NCI-H345 treated with DMSO at 0.1 percent for 48 hours (cell line): ENCODE data around the gene WNT9B.
"Not testable (repeated sequence)": the region's sequence is repeated elsewhere in the genome, so short reads cannot be mapped to it uniquely, and the experiment has no call there.

Experiments used
- DNase-seq: peaks from one replicate; lab custom pipeline; 2025; ENCODE audit not compliant: unreplicated experiment; lab: John Stamatoyannopoulos, UW

Gene WNT9B

DNA sequence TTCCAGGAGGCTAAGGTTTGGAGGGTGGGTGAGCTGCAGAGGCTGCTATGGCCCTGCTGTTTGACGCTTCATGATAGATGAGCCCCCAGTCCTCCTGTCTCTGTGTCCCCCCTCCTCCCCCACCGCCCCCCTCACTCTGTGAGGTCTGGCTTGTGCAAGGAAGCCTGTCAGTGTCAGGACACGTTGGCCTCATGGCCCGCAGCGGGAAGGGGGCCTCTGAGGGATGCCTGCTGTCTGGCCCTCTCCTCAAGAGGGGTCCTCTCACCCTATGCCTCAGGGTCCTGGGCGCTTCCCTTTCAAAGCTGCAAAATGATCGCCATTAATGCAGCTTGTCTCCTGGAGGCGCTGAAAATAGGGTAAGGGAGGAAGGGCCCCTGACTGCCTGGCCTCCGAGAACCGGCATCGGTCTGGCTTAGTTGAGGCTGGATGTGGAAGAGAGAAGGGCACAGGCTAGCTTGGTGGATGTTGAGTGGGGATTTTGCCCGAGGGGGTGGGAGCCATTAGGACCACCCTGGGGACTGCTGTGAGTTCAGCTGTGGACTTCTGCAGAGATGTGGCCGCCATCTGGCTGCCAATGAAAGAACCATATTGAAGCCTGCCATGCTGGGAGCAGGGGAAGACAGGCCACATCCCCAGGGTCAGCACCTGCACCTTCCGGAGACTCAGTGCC, 56.8 kb downstream of the WNT9B start:
- no peak for DNase-seq

DNA sequence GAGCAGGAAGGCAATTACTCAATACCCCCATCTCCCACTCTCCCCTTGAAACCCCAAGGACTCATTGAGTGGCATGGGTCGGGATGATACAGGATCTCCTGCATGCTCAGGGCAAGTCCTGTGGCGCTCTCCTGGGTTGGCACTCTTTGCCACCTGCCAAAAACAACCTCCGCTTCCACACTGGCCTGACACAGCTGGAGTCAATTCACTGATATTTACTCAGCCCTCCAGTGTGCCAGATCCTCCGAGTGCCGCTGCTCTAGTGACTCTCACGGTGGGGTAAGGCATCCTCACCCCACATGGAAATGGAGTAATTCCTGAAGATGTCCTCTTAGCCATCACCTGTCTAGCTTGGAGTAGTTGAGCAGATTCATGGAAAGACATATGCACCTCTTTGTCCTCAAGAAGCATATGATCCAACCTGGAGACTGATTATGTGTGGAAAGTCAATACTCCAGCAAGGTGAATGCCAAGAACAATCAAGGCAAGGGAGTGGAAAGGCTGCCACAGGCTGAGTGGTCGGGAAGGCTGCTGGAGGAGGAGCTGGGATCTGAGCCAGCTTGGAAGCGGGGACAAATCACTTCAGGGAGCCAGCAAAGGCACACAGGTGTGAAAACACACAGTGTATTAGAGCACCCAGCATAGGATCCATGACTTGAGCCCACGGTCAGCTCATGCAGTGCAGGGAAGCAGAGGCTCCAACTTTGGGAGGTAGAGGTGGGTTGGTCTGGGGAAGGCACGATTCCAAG, 59.0 kb downstream of the WNT9B start:
- DNase-seq: peak; percentile 98

DNA sequence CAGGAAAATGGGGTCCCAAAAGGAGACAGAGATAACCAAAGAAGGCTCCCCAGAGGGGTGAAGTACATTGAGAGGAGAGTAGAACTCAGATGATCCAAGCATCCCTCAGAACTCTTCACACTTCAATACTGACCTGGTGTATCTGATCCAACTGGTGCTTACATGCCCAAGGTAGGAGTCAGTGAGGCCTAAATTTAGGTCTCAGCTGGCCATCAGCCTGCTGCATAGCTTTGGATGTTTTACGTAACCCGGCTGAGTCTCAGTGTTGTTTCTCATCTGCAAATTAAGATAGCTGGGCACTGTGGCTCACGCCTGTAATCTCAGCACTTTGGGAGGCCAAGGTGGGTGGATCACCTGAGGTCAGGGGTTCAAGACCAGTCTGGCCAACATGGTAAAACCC, 59.9 kb downstream of the WNT9B start:
- no peak for DNase-seq

DNA sequence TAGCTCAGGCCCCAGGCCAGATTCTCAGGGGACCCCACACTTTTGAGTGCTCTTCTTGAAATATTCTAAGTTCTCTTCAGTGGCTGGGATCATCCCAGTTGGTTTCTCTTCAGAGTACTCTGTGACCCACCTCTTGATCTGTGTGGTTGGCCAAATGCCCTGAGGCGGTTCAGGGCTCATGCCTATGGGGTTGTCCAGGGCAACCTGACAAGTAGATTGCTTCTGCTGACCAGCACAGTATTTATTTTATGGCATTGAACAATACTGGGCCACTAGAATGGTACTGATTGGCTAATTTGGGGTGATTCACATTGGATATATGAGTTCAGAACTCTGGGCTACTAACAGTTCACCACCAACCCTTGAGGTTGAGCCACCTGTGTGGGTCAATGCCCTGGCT, 64.2 kb downstream of the WNT9B start:
- DNase-seq: no peak

DNA sequence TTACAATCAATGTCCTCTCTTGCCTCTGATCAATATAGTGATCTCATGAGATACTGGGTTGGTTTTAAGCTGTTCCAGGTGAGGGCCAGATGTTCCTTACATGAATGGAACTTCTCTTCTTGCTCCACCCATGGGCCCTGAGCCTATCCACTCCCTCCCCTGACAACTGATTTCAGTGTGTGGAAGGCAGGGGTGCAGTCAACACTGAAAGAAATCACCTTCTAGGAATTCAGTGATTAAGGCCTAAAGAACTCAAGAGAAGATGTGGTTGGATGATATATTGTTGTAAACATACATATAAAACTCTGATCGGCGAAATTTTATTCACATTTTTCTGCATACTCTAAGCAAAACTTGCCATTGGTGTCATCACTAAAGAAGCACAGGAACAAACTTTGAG, 64.8 kb downstream of the WNT9B start:
- DNase-seq: no peak

DNA sequence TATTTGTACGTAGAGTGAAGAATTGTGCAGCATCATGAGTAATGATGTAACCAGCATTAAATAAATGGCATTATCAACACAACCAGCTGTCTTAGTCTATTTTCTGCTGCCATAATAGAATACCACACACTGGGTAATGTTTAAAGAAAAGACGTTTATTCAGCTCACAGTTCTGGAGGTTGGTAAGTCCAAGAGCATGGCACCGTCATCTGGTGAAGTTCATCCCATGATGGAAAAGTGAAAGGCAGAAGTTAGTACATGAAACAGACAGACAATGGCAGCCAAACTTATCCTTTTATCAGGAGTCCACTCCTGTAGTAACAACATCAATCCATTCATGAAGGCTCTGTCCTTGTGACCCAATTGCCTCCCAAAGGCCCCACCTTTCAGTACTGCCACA, 65.2 kb downstream of the WNT9B start:
- no peak for DNase-seq

DNA sequence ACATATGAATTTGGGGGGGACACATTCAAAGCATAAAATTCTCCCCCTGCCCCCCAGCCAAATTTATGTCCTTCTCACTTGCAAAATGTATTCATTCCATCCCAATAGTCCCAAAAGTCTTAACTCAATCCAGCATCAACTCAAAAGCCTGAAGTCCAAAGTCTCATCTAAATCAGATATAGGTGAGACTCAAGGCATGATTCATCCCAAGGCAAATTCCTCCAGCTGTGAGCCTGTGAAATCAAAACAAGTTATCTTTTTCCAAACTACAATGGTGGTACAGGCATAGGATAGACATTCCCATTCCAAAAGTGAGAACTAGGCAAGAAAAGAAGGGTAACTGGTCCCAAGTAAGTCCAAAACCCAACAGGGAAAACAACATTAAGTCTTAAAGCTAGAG, 65.7 kb downstream of the WNT9B start:
- DNase-seq: no peak

DNA sequence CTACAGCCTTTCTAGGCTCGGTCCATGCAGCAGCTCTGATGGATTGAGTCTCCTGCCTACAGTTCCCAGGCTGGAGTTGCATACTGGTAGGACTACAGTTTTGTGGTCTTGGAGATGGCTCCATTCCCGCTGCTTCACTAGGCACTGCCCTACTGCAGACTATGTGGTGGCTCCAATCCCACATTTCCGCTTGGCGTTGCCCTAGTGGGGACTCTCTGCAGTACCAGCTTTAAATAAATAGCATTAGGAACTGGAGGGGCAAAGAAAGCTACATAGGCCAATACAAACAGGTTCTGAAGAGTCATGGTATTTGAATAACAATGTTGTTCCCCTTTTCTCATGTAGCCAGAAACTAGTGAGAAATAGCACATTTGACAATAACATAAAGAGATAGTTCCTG, 66.1 kb downstream of the WNT9B start:
- no peak for DNase-seq

DNA sequence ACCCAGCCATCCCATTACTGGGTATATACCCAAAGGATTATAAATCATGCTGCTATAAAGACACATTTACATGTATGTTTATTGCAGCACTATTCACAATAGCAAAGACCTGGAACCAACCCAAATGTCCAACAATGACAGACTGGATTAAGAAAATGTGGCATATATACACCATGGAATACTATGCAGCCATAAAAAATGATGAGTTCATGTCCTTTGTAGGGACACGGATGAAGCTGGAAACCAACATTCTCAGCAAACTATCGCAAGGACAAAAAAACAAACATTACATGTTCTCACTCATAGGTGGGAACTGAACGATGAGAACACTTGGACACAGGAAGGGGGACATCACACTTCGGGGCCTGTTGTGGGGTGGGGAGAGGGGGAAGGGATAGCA, 70.6 kb downstream of the WNT9B start:
- not testable (repeated sequence) for DNase-seq

DNA sequence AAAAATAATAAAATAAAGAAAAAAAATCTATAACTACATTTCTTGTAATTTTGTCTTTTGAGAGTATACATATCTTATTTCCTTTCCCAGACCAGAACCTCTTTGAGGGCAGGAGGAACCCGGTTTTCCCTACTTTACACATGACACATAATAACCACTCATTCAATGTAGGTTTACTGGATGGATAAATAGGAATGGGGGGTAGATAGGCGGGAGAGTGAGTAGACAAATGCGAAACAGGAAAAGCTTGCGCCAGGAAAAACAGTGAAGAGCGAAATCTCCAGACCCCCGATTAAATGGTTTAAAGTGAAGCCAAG, 71.1 kb downstream of the WNT9B start:
- DNase-seq: no peak

DNA sequence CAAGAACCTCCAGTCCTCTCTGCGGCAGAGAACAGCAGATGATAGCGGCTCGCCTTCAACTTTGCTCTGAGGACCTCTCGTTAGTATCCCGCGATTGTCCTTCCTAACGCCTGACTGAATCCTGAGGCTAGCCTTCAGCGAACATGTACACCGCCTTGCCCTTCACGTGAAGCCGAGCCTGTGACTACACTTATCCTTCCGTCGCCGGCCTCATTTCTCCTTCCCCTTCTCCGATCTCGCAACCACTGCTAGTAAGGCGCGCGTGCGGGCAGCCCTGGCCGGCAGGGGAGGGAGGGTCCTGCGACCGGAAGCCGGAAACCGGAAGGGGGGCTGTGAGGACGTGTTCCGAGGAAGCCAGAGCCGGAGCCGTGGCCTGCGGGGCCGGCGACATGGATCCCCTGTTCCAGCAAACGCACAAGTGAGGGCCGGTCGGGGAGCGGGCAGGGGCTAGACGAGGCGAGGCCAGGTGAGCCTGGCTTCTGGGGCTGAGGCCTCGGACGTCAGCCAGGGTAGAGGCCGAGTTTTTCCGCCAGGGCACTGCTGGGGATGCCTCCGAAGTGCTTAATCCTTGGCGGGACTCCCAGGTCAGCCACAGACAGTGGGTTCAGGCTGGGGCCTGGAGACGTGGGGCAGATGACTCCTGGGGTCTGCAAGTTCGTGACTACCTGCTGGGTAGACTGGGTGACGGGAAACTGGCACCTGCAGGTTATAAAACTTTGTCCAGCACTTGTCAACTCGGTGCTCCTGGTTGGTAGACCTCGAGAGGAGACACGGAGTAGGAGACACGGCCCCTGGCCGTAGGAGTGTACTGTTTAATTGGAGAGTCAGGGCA, 71.6 kb downstream of the WNT9B start, which contains the start of gene GOSR2:
Gene GOSR2, plus strand, starts transcription at position 357 of the 832 bp plus-strand sequence. Its CDS starts 33 bp downstream, at position 390.
- DNase-seq: peak; percentile 90

DNA sequence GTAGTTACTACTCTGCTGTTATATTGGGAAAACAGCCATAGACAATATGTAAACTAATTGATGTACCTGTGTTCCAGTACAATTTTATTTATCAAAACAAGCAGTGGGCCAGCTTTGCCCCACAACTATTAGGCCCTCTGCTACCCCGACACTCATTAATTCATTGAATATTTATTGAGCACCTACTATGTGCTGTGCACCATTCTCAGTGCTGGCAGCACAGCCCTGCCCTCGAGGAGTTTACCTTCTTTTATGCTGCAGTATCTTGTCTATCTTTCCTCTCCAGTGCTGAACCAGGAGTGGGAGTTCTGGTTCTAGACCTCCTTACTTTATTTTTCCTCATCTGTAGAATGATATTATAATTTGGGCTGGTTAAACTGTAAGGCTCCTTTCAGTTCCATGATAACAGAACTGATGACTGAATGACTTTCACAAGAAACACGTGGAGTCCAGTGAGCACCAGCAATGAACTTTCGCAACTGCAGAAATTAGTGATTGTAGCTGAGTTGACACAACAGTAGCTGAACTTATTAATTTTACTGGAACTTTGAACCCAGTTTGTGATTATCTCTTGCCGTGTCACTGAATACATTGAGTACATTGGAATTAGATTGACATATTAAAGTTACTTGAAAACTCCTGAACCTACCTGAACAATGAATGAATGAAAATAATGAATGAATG, 73.9 kb downstream of the WNT9B start:
- no peak for DNase-seq

DNA sequence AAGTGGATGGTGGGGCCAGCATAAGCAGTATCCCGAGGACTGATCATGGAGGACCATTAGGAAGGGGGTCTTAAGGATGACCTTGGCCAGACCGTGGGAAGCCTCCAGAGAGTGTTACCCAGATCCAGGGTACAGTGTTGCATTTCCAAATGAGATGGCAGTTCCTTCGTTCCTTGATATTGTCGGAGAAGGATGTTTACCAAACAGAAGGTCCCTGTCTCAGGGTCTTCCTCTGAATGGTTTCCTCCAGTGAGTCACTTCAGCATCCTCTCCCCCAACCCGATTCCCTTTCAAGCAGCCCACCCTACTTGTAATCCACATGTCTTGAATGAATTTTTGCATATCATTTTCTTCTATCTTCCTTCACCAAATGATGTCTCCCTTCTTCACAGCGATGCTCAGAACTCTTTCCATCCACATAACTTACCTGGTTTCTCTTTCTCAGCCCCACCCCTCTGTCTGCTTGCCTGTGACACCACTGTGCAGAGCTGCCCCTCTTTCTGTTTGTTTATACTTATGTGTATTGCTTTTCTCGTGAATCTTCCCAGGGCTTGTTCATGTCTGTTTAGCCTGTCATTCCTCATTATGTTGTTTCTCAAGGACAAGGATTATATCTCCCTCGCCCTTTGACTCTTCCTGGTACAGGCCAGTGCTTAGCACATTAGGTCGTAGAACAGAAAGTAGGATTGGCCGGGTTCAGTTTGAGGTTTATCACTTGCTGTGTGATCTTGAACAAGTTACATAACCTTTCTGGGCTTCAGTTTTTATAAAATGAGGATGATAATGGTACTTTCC, 77.3 kb downstream of the WNT9B start:
- DNase-seq: no peak

DNA sequence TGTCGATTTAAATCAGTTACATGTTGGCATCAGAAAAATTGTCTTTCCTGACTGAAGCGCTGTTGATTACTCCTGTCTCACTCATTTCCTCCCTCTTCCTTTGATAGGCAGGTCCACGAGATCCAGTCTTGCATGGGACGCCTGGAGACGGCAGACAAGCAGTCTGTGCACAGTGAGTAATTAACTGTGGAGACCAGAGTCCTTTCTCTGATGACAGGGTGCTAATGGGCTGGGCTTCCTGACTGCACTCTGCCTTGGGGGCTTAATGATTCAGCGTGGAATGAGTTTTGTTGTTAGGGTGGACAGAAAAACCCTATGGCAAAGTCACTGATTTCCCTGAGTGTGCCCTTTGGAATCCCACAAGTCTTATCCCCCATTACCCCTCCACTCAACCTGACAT, 78.0 kb downstream of the WNT9B start:
- DNase-seq: no peak

DNA sequence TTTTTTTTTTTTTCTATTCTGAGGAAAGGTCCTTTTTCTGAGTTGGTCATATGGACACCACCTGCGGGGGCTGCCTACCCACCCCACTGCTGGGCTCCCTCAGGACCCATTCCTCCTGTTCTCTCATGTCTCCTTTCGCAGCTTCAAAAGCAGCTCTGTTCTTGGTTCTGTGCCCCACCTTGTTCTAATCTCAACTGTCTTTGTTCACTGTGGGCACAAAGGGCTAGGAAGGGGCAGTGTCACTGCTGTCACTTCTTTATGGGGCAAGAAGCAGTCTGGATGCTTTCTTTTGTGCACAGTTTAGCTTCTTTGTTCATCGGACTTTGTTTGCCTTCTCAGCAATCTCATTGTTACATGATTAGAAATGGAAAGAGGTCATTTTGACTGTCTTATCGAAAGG, 78.7 kb downstream of the WNT9B start:
- DNase-seq: no peak

DNA sequence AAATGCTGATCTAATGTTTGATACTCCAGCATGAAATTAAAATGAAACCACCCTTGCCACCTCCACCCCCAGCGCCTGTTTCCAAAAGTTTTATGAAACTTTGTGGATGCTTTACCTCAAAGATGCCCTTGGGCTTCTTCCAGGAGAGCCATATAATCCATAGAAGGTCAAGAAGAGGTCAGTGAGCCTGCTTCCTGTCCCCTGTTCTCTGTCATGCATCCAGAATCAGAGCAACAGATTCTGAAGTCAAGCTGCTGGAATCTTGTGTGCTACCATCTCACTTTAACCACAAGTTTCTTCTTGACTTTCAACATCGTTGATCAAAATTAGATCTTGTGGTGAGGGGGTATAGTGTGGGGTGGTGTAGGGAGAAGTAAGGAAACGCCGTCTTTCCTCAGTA, 80.2 kb downstream of the WNT9B start:
- DNase-seq: no peak

DNA sequence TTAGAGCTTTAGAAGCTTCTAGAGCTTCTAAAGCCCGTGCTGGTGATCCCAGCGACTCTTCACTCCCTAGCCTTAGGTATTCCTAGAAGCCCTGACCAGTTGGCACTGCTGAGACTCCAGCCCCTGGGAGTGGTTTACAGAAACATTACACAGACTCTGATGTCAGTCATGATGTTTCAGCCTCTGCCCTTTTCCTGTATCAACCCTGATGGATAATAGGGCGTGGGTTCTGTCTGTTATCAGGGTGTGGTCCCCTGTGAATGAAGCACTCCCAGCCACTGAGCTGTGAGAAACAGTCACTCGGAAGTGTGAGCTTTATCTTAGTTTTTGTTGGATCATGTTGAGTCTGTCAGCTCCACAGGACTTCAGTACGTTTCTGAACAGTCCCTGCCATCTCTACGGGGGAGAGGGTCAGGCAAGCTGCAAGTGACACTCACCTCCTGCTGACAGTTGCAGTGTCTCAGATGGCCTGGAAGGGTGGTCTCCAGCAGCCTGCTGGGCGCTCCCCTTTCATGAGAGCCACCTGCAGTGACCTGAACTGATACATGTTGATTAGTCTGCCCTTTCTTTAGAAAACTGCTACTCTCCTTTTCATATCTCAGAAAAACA, 84.4 kb downstream of the WNT9B start:
- no peak for DNase-seq
